Eye (tissue), 1 donor: ENCODE measurements around the gene FLT3LG.
A peak's percentile ranks its signal among the peaks of the same experiment; 100 is the strongest.
"Not testable (repeated sequence)": the region's sequence is repeated elsewhere in the genome, so short reads cannot be mapped to it uniquely, and the experiment has no call there.

Source experiments
- DNase-seq: peaks from one replicate; pipeline ENCODE4 v3.0.0-alpha.2; 2015

The FLT3LG gene

DNA sequence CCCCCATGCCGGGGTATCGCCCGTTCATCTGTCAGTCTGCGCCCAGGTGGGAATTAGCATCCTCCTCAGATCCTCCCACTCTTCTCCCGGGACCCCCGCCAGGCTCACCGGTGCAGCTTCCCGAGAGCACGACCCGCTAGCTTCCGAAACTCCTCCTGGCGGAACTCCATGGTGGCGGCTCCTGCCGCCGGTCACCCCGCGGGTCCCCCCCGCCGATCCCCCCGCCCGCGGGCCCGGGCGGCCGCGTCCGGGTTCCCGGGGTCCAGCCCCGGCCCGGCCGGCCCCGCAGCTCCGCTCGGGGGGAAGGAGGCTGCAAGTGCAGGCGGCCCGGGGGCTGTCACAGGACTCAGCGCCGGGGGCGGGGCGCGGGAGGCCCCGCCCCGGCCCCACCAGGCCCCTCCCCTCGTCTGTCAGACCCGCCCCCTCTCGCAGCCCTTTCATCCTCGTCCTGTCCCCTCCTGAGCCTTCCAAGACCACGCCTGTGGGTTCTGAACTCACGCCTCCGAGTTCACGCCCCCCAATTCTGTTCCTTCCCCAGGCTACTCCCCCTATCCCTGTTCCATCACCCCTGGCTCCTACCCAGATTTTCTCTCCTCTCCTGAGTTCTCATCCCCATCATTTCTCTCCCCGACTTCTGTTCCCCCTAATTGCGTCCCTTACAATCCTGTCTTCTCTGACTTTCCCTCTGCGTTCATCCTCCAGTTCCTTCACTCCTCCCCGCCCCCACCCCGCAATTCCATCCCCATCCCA lies 32.6 kb upstream of the FLT3LG start, which contains the start of gene SLC17A7:
SLC17A7 (minus strand) TSS at position 318 of the 750 bp plus-strand sequence; CDS start at position 170, 148 bp downstream.
- DNase-seq, result no peak

- peak; percentile 39 for DNase-seq
Measured at GRCh38 chr19:49441960-49442350, 32.1 kb upstream of the FLT3LG start.

DNA sequence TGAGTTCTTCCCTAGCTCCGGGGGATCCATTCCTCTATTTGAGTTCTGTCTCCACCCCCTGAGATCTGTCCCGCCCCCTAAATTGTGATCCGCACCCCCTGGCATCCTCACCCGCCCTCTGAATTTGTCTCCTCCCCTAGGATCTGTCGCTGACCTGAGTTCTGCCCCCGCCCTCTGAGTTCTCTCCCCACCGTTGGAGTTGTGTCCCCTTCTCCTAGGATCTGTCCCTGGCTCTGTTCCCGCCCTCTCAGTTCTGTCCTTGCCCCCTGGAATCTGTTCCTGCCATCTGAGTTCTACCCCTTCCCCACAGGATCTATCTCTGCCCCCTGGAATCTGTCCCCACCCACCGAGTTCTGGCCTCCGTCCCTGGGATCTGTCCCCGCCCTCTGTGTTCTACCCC lies 31.7 kb upstream of the FLT3LG start:
- peak; percentile 23 for DNase-seq

DNA sequence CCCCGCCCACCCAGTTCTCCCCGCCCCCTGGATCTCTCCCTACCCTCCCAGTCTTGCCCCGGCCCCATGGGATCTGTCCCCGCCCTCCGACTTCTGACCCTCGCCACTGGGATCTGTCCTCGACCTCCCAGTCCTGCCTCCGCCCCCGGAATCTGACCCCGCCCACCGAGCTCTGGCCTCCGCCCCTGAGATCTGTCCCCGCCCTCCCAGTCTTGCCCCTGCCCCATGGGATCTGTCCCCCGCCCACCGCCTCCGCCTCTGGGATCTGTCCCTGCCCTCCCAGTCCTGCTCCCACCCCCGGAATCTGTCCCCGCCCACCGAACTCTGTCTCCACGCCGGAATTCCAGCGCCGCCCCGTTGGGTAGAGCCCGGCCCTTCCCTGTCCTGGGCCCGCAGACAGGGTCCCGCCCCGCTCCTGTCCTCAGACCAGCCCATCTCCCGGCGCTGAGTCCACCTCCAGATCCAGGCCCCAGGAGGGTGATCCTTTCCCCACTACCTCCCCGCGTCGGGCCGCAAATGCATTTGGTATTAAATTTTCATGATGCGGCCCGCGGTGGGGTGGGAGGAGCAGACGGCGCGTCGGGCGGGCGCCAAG lies 31.1 kb upstream of the FLT3LG start:
- peak; percentile 89 for DNase-seq

DNA sequence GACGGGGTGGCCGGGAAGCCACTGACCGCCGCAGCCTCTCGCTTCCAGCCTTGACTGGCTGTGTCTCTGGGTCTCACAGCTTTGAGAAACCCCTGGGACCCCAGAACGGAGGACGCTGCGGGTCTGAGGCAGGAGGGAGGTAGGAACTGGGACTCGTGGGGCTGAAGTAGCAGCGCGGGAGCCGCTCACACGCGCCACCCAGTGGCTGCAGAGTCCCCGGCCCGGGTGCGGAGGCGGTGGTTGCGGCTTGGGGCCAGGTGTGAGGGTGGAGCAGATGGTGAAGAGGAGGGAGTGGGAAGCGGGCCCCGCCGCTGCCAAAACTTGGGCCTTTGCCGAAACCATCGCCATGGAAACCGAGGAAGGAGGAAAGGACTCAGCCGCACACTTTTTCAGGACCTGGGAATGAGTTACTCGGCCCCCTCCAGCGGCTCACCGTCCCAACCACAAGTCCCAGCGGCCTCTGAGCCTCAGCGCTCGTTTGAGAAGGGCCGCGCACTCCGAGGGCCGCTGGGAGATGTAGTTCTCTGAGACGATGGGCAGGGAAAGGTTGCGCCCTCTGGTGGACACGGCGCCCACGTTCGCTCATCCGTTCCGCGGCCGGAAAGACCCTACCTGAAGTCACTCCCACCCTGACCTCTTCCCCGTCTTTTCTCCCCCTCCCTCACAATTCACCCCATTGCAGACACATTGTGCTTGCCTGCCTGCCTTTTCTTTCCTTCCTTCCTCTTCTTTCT lies 30.5 kb upstream of the FLT3LG start:
- peak; percentile 98 for DNase-seq

- peak; percentile 17 for DNase-seq
Measured at GRCh38 chr19:49444100-49444700, 29.8 kb upstream of the FLT3LG start.

DNA sequence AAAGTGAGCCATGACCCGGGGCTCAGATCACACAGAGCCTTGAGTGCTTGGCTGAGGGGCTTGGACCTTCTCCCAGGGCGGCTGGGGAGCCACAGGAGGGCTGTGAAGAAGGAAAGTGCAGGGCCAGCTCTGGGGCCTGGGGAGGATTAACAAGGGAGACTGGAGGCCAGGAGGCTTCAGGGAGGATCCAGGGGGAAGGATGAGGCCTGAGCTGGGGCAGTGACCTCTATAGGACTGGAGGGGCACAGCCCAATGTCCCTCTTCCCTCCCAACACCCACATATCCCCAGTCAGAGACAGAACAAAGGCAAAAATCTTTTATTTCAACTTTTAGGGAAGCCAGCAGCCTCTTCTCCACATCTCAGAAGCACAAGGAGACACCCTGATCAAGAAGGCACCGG lies 28.0 kb upstream of the FLT3LG start:
- DNase-seq, result no peak

DNA sequence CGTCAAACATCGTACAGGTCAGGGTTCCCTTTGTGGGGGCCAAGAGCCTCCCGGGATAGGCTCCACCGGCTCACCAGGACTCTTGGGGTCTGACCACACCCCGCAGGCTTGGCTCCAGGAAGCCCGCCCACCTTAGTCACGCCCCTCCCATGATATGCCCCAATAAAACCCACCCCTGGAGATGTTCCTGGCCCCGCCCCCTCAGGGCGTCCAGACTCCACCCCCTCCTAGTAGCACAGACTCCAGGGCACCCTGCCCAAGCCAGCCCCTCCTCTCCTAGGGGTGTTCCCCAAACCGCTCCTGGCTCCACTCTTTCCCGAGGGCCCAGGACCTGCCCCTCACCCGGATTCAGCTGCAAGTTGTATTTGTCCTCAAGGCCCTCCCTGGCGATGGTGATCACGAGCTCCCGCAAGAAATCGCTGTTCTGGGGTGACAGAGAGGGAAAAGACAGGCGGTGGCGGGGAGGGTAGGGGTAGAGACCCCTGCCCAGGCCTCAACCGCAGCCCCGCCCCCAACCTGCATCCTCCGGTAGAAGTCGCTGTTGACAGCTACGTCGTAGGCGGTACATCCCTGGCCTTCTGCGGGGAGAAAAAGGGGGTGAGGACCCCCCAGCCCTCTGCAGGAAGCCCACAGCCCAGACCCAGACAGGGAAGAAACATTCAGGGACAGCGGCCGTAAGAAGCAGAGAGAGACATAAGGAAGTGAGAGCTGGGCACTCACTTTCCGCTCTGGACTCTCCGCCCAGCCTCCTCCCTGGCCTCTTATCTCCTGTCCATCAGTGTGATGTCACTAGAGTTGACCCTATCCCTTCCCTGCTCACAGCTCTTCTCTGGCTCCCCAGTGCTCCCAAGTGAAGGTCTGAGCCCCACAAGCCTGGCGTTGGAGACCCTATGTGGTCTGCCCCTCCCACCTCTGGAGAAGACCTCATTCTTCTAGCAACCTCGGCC lies 26.3 kb upstream of the FLT3LG start:
- no peak for DNase-seq

GRCh38 chr19:49448432-49448786 lies 25.6 kb upstream of the FLT3LG start:
- DNase-seq, result no peak

DNA sequence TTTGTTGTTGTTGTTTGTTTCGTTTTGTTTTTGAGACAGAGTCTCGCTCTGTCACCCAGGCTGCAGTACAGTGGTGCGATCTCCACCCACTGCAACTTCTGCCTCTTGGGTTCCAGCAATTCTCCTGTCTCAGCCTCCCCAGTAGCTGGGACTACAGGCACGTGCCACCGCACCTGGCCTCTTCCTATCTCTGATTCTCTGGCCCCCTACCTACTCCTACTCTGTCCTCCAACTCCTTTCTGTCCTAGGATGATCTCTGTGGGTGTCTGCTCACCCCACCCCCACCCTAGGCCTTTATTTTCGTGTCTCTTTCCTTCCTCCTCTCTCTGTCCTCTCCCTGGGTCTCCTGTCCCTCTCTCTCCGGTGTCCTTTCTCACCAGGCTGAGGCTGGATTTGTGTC lies 23.6 kb upstream of the FLT3LG start:
- DNase-seq, result no peak

GRCh38 chr19:49451430-49452181 lies 22.4 kb upstream of the FLT3LG start, which contains the start of gene PIH1D1:
Gene PIH1D1 (minus strand): TSS chr19:49451814. CDS start chr19:49451574, 240 bp downstream.
- peak; percentile 100 for DNase-seq

GRCh38 chr19:49453013-49453756 lies 20.8 kb upstream of the FLT3LG start, which contains the start of gene ALDH16A1:
Gene ALDH16A1 (plus strand): TSS chr19:49453225. CDS start chr19:49453332, 107 bp downstream.
- peak; percentile 100 for DNase-seq

DNA sequence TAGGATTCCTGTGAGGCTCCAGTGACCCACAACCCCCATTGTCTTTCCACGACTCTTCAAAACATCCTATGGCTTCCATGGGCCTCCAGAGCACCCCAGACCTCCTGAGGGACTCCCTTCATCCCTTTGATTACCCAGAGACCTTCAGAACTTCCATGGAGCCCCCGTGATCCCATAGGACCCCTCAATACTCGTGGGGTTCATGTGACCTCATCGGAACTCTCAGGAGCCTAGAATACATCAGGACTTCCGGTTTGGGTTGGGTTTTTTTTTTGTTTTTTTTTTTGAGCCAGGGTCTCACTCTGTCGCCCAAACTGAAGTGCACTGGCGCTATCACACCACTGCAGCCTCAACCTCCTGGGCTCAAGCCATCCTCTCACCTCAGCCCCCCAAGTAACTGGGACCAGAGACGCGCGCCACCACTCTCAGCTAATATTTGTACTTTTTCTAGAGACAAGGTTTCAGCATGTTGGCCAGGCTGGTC lies 20.2 kb upstream of the FLT3LG start:
- no peak for DNase-seq

DNA sequence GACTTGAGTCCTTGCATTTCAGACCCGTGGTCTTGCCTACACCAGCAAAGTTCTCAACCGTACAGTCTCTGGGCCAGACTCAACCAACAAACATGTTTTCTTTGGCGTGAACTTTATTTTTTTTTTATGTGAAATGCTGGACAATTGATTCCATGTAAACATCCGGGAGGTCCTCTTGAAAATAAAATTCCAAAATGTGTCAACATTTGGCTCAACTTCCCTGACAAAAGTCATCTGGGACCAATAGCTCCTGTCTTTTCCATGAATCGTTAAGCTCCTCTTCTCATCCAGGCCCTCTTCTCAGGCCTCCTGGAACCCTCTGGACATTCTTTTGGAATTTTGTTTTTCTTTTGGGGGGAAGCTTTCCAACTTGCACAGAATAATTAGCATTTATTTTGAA lies 18.2 kb upstream of the FLT3LG start:
- DNase-seq, result no peak

DNA sequence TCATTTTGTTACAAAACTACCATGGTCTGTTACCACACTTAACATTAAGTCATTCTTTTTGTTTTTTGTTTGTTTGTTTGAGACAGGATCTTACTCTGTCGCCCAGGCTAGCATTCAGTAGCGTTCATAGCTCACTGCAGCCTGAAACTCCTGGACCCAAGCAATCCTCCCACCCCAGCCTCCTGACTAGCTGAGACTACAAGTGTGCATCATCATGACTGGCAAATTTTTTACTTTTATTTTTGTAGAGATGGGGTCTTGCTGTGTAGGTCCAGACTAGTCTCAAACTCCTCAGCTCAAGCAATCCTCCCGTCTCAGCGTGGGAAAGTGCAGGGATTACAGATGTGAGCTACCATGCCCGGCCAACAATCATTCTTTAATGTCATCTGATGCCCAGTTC lies 17.7 kb upstream of the FLT3LG start:
- no peak for DNase-seq

GRCh38 chr19:49458567-49458903 lies 15.5 kb upstream of the FLT3LG start:
- DNase-seq, result no peak

DNA sequence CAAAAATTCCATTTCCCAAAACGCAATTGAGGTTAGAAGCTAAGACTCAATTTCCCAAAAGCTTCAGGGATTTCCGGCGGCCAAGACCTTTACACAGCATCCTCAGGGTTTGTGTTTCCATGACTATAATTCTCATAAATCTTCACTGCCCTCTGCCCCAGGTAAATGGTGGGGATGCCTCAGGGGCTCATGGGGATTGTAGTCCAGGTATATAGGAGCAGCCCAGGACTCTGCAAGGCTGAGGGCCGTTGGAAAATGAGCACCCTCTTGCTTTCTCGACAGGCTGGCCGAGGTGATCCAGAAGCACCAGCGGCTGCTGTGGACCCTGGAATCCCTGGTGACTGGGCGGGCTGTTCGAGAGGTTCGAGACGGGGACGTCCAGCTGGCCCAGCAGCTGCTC lies 14.6 kb upstream of the FLT3LG start:
- DNase-seq, result no peak

DNA sequence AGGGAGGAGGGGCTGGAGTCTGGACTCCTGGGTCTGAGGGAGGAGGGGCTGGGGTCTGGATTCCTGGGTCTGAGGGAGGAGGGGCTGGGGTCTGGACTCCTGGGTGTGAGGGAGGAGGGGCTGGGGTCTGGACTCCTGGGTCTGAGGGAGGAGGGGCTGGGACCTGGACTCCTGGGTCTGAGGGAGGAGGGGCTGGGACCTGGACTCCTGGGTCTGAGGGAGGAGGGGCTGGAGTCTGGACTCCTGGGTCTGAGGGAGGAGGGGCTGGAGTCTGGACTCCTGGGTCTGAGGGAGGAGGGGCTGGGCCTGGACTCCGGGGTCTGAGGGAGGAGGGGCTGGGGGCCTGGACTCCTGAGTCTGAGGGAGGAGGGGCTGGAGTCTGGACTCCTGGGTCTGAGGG lies 12.9 kb upstream of the FLT3LG start:
- not testable (repeated sequence) for DNase-seq

DNA sequence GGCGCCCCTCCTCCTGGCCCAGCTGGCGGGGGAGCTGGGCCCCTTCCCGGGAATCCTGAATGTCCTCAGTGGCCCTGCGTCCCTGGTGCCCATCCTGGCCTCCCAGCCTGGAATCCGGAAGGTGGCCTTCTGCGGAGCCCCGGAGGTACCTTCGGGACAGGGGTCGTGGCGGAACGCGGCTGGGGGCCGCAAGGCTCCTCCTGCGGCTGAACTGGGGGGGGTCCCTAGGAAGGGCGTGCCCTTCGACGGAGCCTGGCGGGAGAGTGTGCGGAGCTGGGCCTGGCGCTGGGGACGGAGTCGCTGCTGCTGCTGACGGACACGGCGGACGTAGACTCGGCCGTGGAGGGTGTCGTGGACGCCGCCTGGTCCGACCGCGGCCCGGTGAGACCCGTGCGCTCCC lies 12.4 kb upstream of the FLT3LG start:
- no peak for DNase-seq

- DNase-seq, result no peak
Measured at GRCh38 chr19:49462492-49462891, 11.5 kb upstream of the FLT3LG start.
